ENCODE results near the gene TUB. TPM values are rescaled to one million over a fixed set of nuclear protein-coding genes. Genes with fewer than 3 reads are reported as not detected.

Gene TUB
- polyA plus RNA-seq, 1 donor (not counting 4 experiments of a cell fraction or from before 2014, with no cell fraction given), result 0.84 TPM

- Histone ChIP-seq H3K4me2 (ENCODE audit: control insufficient read depth, extremely low read depth, insufficient read depth, low read depth, low read length) (no peak overlapping the region), H3K27me3 (ENCODE audit: control insufficient read depth, extremely low read depth, insufficient read depth, low read length) (no peaks in the 10 kb centered on the region), H3K9me3 (ENCODE audit: control insufficient read depth, low read depth, low read length) (no peaks in the 10 kb centered on the region), H2AFZ (ENCODE audit: control insufficient read depth, low read length) (no peak overlapping the region), H3K9ac (ENCODE audit: control insufficient read depth, extremely low read depth, insufficient read depth, low read length) (no peak overlapping the region), H4K20me1 (ENCODE audit: control insufficient read depth, extremely low read depth, insufficient read depth, low read length) (no peaks in the 10 kb centered on the region), H3K4me3 (ENCODE audit: control insufficient read depth in 2 of 3, extremely low read depth in 1 of 3, insufficient read depth in 2 of 3, low read depth in 1 of 3, low read length in 3 of 3) (no peak overlapping the region), H3K27ac (ENCODE audit: control insufficient read depth, insufficient read depth, low read length) (no peak overlapping the region), H3K36me3 (ENCODE audit: control insufficient read depth in 2 of 2, extremely low read depth in 1 of 2, insufficient read depth in 2 of 2, low read length in 2 of 2) (no peaks in the 10 kb centered on the region), H3K4me1 (ENCODE audit: control insufficient read depth, extremely low read depth, insufficient read depth, low read length) (peaks cover 4% of the 10 kb centered on the region), H3K79me2 (ENCODE audit: control insufficient read depth, insufficient read depth, low read length) (no peaks in the 10 kb centered on the region), H3K9me1 (ENCODE audit: control insufficient read depth, extremely low read depth, insufficient read depth, low read length) (no peaks in the 10 kb centered on the region)
- TF ChIP-seq EZH2 (IDR thresholded peaks at IDR 0.05; ENCODE audit: low read length) (no peak), CTCF (optimal IDR thresholded peaks at IDR 0.05 in 1 of 3, IDR thresholded peaks at IDR 0.05 in 1 of 3, conservative IDR thresholded peaks at IDR 0.05 in 1 of 3; ENCODE audit: extremely low read depth in 1 of 3, insufficient read depth in 2 of 3, low read length in 3 of 3) (no peak)
- no peak for FAIRE-seq
- DNase-seq (ENCODE audit: low read depth, low spot score), result no peak
- dilution Hi-C loops (cut with MboI; ENCODE audit: extremely low pct_ligation_motif_present, low sequenced_read_pairs), result no loop called here
Observed at GRCh38 chr11:8105133-8105532, 24.1 kb downstream of the TUB start.

GRCh38 chr11:8105666-8106065 is 24.7 kb downstream of the TUB start:
- no peaks in the 10 kb centered on the region for H3K9me1 ChIP-seq (ENCODE audit: control insufficient read depth, extremely low read depth, insufficient read depth, low read length)
- no peak overlapping the region for H3K4me3 ChIP-seq (ENCODE audit: control insufficient read depth in 2 of 3, extremely low read depth in 1 of 3, insufficient read depth in 2 of 3, low read depth in 1 of 3, low read length in 3 of 3)
- FAIRE-seq (no peak), DNase-seq (ENCODE audit: low read depth, low spot score) (no peak)
- H3K27ac ChIP-seq (ENCODE audit: control insufficient read depth, insufficient read depth, low read length), result no peak overlapping the region
- dilution Hi-C loops (cut with MboI; ENCODE audit: extremely low pct_ligation_motif_present, low sequenced_read_pairs), result no loop called here
- H3K9me3 ChIP-seq (ENCODE audit: control insufficient read depth, low read depth, low read length), result no peaks in the 10 kb centered on the region
- no peak overlapping the region for H3K4me2 ChIP-seq (ENCODE audit: control insufficient read depth, extremely low read depth, insufficient read depth, low read depth, low read length)
- TF ChIP-seq CTCF (optimal IDR thresholded peaks at IDR 0.05 in 1 of 3, IDR thresholded peaks at IDR 0.05 in 1 of 3, conservative IDR thresholded peaks at IDR 0.05 in 1 of 3; ENCODE audit: extremely low read depth in 1 of 3, insufficient read depth in 2 of 3, low read length in 3 of 3) (no peak), EZH2 (IDR thresholded peaks at IDR 0.05; ENCODE audit: low read length) (no peak)
- H3K4me1 ChIP-seq (ENCODE audit: control insufficient read depth, extremely low read depth, insufficient read depth, low read length), result peaks cover 4% of the 10 kb centered on the region
- H3K27me3 ChIP-seq (ENCODE audit: control insufficient read depth, extremely low read depth, insufficient read depth, low read length), result no peaks in the 10 kb centered on the region
- H3K36me3 ChIP-seq (ENCODE audit: control insufficient read depth in 2 of 2, extremely low read depth in 1 of 2, insufficient read depth in 2 of 2, low read length in 2 of 2), result no peaks in the 10 kb centered on the region
- no peak overlapping the region for H3K9ac ChIP-seq (ENCODE audit: control insufficient read depth, extremely low read depth, insufficient read depth, low read length)
- no peak overlapping the region for H2AFZ ChIP-seq (ENCODE audit: control insufficient read depth, low read length)
- H4K20me1 ChIP-seq (ENCODE audit: control insufficient read depth, extremely low read depth, insufficient read depth, low read length), result no peaks in the 10 kb centered on the region
- no peaks in the 10 kb centered on the region for H3K79me2 ChIP-seq (ENCODE audit: control insufficient read depth, insufficient read depth, low read length)

All from keratinocyte (primary cell).